Measurements from ENCODE around the gene FGF2.

- TF ChIP-seq POLR2A (IDR thresholded peaks at IDR 0.05) = no peak
- TF ChIP-seq, protein P1, sequence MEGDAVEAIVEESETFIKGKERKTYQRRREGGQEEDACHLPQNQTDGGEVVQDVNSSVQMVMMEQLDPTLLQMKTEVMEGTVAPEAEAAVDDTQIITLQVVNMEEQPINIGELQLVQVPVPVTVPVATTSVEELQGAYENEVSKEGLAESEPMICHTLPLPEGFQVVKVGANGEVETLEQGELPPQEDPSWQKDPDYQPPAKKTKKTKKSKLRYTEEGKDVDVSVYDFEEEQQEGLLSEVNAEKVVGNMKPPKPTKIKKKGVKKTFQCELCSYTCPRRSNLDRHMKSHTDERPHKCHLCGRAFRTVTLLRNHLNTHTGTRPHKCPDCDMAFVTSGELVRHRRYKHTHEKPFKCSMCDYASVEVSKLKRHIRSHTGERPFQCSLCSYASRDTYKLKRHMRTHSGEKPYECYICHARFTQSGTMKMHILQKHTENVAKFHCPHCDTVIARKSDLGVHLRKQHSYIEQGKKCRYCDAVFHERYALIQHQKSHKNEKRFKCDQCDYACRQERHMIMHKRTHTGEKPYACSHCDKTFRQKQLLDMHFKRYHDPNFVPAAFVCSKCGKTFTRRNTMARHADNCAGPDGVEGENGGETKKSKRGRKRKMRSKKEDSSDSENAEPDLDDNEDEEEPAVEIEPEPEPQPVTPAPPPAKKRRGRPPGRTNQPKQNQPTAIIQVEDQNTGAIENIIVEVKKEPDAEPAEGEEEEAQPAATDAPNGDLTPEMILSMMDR (IDR thresholded peaks at IDR 0.05) = no peak
Observed at GRCh38 chr4:122873821-122874593, 47.4 kb downstream of the FGF2 start.
